Subcutaneous abdominal adipose tissue (tissue), 5 donors: ENCODE measurements around the gene RPA1.

Experiments used
- H3K27ac ChIP-seq: one replicate; pipeline ENCODE4 v1.7.0; 2013; ENCODE audit warnings: low read depth, mild to moderate bottlenecking, inconsistent platforms, low read length, moderate library complexity
- H3K27me3 ChIP-seq, 5 donors: one replicate each; pipeline ENCODE4 v1.7.0; 2013; ENCODE audit warnings: low read length in 5 of 5, inconsistent platforms in 1 of 5; ENCODE audit not compliant: control insufficient read depth in 5 of 5, insufficient read depth in 4 of 5
- H3K36me3 ChIP-seq, 5 donors: one replicate each; pipeline ENCODE4 v1.7.0; 2013; ENCODE audit warnings: low read length in 5 of 5; ENCODE audit not compliant: control insufficient read depth in 5 of 5, insufficient read depth in 5 of 5
- H3K4me1 ChIP-seq, 5 donors: one replicate each; pipeline ENCODE4 v1.7.0; 2013; ENCODE audit warnings: low read length in 5 of 5, mild to moderate bottlenecking in 3 of 5, moderate library complexity in 1 of 5; ENCODE audit not compliant: control insufficient read depth in 5 of 5, insufficient read depth in 5 of 5
- H3K4me3 ChIP-seq, 5 donors: one replicate each; pipeline ENCODE4 v1.7.0; 2013; ENCODE audit warnings: low read length in 5 of 5, low read depth in 1 of 5
- H3K9ac ChIP-seq, 5 donors: one replicate each; pipeline ENCODE4 v1.7.0; 2013; ENCODE audit warnings: low read length in 5 of 5, mild to moderate bottlenecking in 4 of 5, moderate library complexity in 3 of 5
- H3K9me3 ChIP-seq, 5 donors: one replicate each; pipeline ENCODE4 v1.7.0; 2013; ENCODE audit warnings: low read length in 5 of 5; ENCODE audit not compliant: control insufficient read depth in 5 of 5
- donor health status: healthy.
- donor health status: healthy.
- donor health status: healthy.
- donor health status: healthy.
- donor health status: healthy.

Gene RPA1

GRCh38 chr17:1872254-1872653, 42.4 kb downstream of the RPA1 start:
- Histone ChIP-seq H3K4me1 (no peaks in the 10 kb centered on the region), H3K27ac (no peak overlapping the region), H3K9ac (no peak overlapping the region), H3K36me3 (peaks cover 34 to 59% (median 43%) of the 10 kb centered on the region in 5 donors), H3K9me3 (no peaks in the 10 kb centered on the region), H3K27me3 (no peaks in the 10 kb centered on the region), H3K4me3 (no peak overlapping the region)

GRCh38 chr17:1872976-1873375, 43.2 kb downstream of the RPA1 start:
- H3K9ac ChIP-seq = no peak overlapping the region
- no peaks in the 10 kb centered on the region for H3K27me3 ChIP-seq
- H3K9me3 ChIP-seq = no peaks in the 10 kb centered on the region
- no peak overlapping the region for H3K27ac ChIP-seq
- H3K36me3 ChIP-seq = peaks cover 39 to 66% (median 49%) of the 10 kb centered on the region in 5 donors
- H3K4me3 ChIP-seq = no peak overlapping the region
- no peaks in the 10 kb centered on the region for H3K4me1 ChIP-seq

DNA sequence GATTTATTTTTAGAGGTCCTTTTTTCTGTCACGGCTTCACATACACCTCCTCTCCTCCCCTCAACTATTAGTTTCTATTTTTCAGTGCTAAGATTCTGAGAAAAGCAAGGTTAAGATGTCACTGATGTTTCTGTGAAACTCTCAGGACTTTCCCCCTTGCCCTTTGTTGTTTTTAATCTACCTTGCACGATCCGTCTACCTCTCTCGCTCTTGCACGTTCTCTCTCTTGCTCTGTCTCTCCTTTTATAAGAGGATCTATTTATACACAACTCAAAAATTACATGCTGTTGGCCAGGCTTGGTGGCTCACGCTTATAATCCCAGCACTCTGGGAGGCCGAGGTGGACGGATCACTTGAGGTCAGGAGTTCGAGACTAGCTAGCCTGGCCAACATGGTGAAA, 43.6 kb downstream of the RPA1 start:
- Histone ChIP-seq H3K9ac (no peak overlapping the region), H3K27ac (no peak overlapping the region), H3K9me3 (no peaks in the 10 kb centered on the region), H3K36me3 (peaks cover 39 to 69% (median 49%) of the 10 kb centered on the region in 5 donors), H3K4me3 (no peak overlapping the region), H3K4me1 (no peaks in the 10 kb centered on the region), H3K27me3 (no peaks in the 10 kb centered on the region)

DNA sequence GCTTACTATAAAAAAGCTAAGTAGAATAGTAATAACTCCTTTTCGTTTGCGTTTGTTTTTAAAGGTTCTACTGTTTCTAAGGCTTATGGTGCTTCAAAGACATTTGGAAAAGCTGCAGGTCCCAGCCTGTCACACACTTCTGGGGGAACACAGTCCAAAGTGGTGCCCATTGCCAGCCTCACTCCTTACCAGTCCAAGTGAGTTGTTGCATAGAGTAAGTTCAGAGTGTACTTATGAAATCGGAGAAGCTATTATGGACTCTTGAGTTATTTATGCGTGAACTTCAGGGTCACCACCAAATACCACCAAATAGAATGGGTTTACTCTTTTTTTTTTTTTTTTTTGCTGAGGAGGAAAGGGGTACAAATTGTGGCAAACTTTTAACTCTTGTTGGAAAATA, 45.8 kb downstream of the RPA1 start:
- no peaks in the 10 kb centered on the region for H3K4me1 ChIP-seq
- no peak overlapping the region for H3K27ac ChIP-seq
- no peak overlapping the region for H3K9ac ChIP-seq
- peaks cover 35 to 83% (median 65%) of the 10 kb centered on the region in 5 donors for H3K36me3 ChIP-seq
- H3K9me3 ChIP-seq = no peaks in the 10 kb centered on the region
- H3K27me3 ChIP-seq = no peaks in the 10 kb centered on the region
- no peak overlapping the region for H3K4me3 ChIP-seq

DNA sequence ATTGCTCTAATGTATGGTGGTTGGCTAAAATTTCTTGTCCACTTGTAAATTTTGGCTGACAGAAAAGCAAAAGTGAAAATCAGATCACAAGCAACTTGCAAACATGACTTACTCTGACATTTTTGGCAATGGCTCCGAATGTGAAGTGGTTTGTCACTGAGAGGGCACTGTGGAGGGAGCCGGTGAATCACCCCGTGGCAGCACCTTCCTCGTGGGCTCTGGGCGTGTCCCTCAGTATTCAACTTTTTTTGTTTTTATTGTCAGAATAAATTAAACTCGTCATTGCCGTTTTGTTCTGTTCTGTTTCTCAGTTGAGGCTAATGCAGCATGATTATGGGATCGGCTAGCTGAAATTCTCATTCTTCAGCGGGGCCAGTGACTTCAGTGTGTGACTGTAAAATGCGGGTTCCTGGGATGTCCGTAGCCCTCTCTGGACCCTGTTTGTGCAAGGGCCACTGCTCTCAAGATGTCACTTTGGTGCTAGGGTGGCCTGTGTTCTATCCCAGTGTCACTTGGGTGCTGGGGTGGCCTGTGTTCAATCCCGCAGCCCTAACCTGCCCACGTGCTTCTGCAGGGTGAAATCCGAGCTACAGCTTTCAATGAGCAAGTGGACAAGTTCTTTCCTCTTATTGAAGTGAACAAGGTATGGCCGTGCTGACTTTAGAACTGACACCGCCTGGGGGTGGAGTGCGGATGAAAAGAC, 48.8 kb downstream of the RPA1 start:
- Histone ChIP-seq H3K27me3 (no peaks in the 10 kb centered on the region), H3K4me3 (no peak overlapping the region), H3K4me1 (no peaks in the 10 kb centered on the region), H3K9me3 (no peaks in the 10 kb centered on the region), H3K27ac (no peak overlapping the region), H3K36me3 (peaks cover 27 to 85% (median 69%) of the 10 kb centered on the region in 5 donors), H3K9ac (no peak overlapping the region)

GRCh38 chr17:1880851-1881630, 51.2 kb downstream of the RPA1 start:
- Histone ChIP-seq H3K4me3 (no peak overlapping the region), H3K4me1 (no peaks in the 10 kb centered on the region), H3K36me3 (peaks cover 25 to 93% (median 86%) of the 10 kb centered on the region in 5 donors), H3K9me3 (no peaks in the 10 kb centered on the region), H3K27ac (no peak overlapping the region), H3K27me3 (no peaks in the 10 kb centered on the region), H3K9ac (no peak overlapping the region)

DNA sequence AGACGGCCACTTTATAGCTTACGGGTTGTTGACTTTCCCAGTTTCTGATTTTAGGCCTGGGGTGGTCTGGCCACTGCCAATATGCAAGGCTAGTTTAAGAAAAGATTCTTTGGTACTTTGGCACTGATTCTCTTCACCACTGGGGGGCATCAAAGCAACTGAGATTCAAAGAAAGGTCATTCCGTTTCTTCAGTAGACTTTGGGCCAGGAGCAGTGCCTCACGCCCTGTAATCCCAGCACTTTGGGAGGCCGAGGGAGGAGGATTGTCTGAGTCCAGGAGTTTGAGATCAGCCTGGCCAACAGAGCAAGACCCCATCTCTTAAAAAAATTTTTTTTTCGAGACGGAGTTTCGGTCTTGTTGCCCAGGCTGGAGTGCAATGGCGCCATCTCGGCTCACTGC, 53.0 kb downstream of the RPA1 start:
- no peak overlapping the region for H3K9ac ChIP-seq
- no peaks in the 10 kb centered on the region for H3K27me3 ChIP-seq
- H3K9me3 ChIP-seq = no peaks in the 10 kb centered on the region
- H3K36me3 ChIP-seq = peaks cover 20 to 92% (median 80%) of the 10 kb centered on the region in 5 donors
- no peak overlapping the region for H3K4me3 ChIP-seq
- H3K4me1 ChIP-seq = no peaks in the 10 kb centered on the region
- no peak overlapping the region for H3K27ac ChIP-seq

- Histone ChIP-seq H3K4me3 (no peak overlapping the region), H3K27ac (no peak overlapping the region), H3K36me3 (peaks cover 20 to 94% (median 81%) of the 10 kb centered on the region in 5 donors), H3K27me3 (no peaks in the 10 kb centered on the region), H3K9ac (no peak overlapping the region), H3K4me1 (no peaks in the 10 kb centered on the region), H3K9me3 (no peaks in the 10 kb centered on the region)
Measured at GRCh38 chr17:1883536-1883935, 53.7 kb downstream of the RPA1 start.

DNA sequence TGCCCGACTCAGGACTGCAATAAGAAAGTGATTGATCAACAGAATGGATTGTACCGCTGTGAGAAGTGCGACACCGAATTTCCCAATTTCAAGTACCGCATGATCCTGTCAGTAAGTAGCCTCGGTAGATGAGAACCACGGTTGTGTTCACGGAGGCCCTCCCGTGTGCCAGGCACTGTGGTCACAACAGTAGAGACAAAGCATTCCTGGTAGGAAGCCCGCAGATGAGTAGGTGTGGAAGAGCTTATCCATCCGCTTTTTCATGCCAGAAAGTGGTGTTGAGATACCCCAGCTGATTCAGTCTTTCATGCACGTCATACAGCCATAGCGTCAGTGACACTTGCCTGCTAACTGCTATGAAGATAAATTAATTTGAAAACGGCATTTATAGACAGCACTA, 58.9 kb downstream of the RPA1 start:
- peaks cover 29 to 89% (median 76%) of the 10 kb centered on the region in 5 donors for H3K36me3 ChIP-seq
- H3K9ac ChIP-seq = no peak overlapping the region

GRCh38 chr17:1890758-1891450, 61.1 kb downstream of the RPA1 start:
- Histone ChIP-seq H3K9me3 (no peaks in the 10 kb centered on the region), H3K36me3 (peaks cover 22 to 84% (median 64%) of the 10 kb centered on the region in 5 donors), H3K4me1 (no peaks in the 10 kb centered on the region), H3K4me3 (no peak overlapping the region), H3K9ac (no peak overlapping the region), H3K27me3 (no peaks in the 10 kb centered on the region), H3K27ac (no peak overlapping the region)

More for the DNA sequence above, 58.9 kb downstream of the RPA1 start:
- Histone ChIP-seq H3K9me3 (no peaks in the 10 kb centered on the region), H3K27ac (no peak overlapping the region), H3K27me3 (no peaks in the 10 kb centered on the region), H3K4me1 (no peaks in the 10 kb centered on the region), H3K4me3 (no peak overlapping the region)
